HG03175 (cell line): Measurements from ENCODE around the gene ABCC10.
"Not testable (repeated sequence)": the region's sequence is repeated elsewhere in the genome, so short reads cannot be mapped to it uniquely, and the experiment has no call there.

Source experiments
- ATAC-seq: cut with Tn5 transposase; IDR thresholded peaks from one replicate; pipeline ENCODE4 v1.9.1; 2021; ENCODE audit warnings: mild to moderate bottlenecking, moderate library complexity; ENCODE audit not compliant: unreplicated experiment

Gene ABCC10, protein sequence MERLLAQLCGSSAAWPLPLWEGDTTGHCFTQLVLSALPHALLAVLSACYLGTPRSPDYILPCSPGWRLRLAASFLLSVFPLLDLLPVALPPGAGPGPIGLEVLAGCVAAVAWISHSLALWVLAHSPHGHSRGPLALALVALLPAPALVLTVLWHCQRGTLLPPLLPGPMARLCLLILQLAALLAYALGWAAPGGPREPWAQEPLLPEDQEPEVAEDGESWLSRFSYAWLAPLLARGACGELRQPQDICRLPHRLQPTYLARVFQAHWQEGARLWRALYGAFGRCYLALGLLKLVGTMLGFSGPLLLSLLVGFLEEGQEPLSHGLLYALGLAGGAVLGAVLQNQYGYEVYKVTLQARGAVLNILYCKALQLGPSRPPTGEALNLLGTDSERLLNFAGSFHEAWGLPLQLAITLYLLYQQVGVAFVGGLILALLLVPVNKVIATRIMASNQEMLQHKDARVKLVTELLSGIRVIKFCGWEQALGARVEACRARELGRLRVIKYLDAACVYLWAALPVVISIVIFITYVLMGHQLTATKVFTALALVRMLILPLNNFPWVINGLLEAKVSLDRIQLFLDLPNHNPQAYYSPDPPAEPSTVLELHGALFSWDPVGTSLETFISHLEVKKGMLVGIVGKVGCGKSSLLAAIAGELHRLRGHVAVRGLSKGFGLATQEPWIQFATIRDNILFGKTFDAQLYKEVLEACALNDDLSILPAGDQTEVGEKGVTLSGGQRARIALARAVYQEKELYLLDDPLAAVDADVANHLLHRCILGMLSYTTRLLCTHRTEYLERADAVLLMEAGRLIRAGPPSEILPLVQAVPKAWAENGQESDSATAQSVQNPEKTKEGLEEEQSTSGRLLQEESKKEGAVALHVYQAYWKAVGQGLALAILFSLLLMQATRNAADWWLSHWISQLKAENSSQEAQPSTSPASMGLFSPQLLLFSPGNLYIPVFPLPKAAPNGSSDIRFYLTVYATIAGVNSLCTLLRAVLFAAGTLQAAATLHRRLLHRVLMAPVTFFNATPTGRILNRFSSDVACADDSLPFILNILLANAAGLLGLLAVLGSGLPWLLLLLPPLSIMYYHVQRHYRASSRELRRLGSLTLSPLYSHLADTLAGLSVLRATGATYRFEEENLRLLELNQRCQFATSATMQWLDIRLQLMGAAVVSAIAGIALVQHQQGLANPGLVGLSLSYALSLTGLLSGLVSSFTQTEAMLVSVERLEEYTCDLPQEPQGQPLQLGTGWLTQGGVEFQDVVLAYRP (N-terminal part only)

DNA sequence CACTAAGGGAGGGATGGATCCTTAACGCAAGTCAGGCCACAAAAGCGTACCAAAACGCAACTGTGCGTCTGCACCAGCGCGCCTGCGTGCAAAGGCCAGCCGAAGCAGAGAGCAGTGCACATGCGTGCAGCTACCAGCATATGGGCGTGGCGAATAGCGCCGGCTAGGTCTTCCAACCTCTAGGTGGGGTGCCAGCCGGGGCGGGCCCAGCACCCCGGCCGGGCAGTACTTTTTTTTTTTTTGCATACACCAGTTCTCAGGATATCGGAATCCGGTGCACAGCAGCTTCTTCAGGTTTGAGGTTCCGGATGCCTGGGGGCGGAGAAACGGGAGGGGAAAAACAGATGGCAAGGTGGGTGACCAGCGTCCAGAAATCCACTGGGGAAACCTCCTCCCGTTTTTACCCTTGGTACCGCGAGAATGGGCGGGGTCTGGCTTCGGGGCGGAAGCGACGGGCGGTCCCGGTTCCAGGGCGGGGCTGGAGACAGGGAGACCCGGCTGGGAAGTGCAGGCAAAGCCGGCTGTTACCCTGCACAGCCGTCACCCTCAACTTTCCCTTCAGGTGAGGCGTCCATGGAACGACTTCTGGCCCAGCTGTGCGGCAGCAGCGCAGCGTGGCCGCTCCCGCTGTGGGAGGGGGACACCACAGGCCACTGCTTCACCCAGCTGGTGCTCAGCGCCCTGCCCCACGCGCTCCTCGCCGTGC lies at the start of gene ABCC10:
ABCC10 (plus strand) TSS at position 136 of the 706 bp plus-strand sequence; CDS start at position 574, 438 bp downstream.
- ATAC-seq: peak; percentile 97

DNA sequence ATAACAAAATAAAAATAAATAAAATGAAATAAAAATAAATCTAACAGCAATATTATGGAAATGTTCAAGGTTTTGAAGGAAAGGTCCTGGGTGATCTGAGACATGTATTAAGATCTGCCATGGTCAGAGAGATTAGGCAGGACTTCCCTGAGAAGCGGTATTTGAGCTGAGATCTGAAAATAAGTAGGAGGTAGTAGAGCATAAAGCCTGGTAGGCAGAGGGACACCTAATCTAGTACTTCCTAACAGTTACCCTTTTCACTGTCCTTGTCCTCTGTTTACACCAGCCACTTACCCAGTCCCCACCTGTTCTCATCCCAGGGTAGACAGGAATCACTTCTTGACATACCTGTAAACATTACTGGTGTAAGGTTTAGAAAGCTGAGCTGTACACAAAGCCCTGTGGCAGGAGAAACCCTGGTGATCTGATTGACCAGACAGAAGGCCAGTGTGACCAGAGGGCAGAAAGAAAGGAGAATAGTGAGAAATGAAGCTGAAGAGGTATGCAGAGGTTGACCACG lies 49.6 kb upstream of the ABCC10 start:
- no peak for ATAC-seq

DNA sequence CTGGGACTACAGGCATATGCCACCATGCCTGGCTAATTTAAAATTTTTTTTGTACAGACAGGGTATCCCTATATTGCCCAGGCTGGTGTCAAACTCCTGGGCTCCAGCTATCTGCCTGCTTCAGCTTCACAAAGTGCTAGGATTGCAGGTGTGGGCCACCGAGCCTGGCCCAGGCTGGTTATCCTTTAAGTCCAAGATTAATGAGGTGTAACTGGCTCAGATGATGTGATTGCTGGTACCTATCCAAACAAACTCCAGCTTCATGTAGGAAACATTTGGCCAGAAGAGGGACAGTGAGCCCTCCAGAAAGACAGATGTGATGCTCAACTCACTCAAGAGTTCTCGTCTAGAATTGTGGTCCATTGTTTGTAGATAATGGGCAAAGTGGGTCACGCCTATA lies 48.7 kb upstream of the ABCC10 start:
- no peak for ATAC-seq

- ATAC-seq: not testable (repeated sequence)
Observed at GRCh38 chr6:43380858-43381257, 46.5 kb upstream of the ABCC10 start.

- peak; percentile 38 for ATAC-seq
Observed at GRCh38 chr6:43383021-43383667, 44.2 kb upstream of the ABCC10 start.

DNA sequence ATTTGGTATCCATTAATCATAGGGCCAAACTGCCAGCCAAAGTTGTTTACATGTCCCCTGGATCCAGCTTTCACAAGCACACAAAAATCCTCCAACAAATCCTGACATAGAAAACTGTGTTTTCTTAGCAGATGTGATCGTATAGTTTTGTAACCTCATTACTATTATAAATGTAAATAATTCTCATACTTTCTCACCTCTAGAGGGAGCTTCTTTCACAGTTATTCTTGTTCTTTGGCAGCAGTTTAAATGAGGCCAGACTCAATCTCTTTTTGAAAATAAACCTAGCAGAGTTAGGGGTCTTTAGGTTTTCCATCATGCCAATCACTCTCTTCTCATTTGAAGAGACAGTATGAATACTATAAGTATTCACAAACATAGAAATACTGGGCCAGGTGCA lies 40.8 kb upstream of the ABCC10 start:
- no peak for ATAC-seq

GRCh38 chr6:43389730-43390295 lies 37.5 kb upstream of the ABCC10 start:
- ATAC-seq: no peak

DNA sequence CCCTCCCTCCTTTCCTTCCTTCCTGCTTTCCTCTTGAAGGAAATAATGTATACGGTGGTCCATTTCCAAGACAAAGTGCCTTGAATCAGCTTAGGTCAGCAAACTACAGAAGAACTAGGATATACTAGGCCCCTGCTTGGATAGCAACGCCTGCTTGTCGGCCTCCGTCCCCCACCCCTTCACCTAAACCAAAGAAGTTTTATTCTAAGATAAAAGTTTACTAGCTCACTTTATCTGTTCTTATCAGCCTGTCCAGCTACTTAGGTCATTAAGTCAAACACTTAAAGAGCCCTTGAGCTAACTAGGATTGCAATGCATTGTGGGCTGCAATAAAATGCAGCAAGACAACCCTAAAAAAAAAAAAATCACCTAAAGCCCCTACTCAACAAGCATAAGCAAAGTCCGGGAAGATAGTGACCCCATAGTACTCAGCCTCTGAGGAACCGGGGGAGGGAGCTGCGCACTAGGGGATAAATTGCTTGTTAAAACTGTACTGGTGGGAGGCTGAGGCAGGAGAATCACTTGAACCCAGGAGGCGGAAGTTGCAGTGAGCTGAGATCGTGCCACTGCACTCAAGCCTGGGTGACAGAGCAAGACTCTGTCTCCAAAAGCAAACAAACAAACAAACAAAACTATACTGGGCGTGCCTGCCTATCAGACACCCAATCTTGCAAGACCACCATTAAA lies 36.4 kb upstream of the ABCC10 start:
- not testable (repeated sequence) for ATAC-seq

- ATAC-seq: no peak
Observed at GRCh38 chr6:43391440-43392031, 35.8 kb upstream of the ABCC10 start.

DNA sequence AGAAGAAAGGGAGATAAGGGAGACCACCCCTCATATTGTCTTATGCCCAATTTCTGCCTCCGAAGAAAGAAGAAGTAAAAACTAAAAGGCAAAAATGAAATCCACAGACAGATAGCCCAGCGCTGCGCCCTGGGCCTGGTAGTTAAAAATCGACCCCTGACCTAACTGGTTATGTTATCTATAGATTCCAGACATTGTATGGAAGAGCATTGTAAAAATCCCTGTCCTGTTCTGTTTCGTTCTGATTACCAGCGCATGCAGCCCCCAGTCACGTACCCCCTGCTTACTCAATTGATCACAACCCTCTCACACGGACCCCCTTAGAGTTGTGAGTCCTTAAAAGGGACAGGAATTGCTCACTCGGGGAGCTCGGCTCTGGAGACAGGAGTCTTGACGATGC lies 34.2 kb upstream of the ABCC10 start:
- ATAC-seq: not testable (repeated sequence)

GRCh38 chr6:43393602-43394001 lies 33.7 kb upstream of the ABCC10 start:
- ATAC-seq: no peak

DNA sequence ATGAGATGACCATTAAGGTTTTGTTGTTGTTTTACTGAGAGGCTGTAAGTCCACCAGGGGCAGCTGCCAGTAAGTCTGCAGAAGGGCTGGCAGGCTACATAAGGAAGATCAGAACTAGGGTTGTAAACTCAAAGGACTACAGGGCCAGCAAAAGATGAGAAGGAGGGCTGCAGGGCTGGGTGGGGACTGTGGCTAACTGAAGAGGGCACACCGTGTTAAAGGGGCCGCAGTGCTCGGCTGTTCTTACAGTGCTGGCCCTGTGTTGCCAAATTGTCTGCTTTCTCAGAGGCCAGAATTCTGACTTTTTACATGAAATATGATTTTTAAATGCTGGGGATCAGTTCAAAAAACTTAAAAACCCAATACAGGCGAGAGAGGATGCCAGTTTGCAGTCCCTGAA lies 32.4 kb upstream of the ABCC10 start:
- no peak for ATAC-seq

DNA sequence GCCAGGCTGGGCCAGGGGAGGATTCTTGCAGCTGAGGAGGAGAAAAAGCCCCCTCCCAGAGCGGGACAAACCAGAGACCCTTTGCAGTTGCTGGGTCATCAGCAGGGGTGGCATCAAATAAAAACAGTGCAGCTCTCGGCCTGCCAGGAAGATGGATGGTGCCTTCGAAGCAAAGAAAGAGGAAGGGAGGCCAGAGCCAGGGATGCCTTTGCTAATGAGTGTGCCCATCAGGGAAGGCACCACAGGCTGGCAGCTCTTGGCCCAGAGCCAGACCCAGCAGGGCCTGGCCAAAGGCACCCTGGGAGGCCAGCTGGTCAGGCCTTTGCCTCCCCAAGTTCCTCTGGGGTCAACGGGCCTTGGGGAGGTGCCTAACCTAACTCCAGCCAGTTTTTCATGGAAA lies 31.6 kb upstream of the ABCC10 start:
- no peak for ATAC-seq

DNA sequence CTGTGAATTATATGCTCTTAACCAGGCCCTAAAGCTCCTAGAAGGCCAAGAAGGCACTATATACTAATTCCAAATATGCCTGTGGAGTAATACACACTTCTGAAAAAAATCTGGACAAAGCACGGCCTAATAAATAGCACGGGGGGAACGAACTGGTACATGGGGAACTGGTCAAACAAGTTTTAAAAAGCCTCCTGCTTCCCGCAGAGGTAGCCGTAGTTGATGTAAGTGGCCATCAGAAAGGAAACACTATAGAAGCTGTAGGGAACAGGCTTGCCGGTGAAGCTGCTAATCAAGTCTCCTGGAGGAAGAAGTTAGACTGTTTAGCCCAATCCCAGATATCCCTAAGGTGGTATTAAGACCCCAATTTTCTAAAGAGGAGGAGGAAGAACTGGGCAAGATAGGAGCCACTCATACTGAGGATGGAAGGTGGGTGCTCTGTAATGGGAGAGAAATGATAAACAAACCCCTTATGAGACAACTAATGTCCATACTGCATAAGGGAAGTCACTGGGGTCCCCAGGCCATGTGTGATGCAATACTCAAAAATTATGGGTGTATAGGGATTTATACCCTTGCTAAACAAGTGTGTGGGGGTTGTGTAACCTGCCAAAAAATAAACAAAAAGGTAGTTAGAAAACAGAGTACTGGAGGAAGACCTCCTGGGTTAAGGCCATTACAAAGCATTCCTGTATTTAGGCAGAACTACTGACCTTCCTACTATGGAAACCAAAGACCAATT lies 30.8 kb upstream of the ABCC10 start:
- ATAC-seq: no peak

DNA sequence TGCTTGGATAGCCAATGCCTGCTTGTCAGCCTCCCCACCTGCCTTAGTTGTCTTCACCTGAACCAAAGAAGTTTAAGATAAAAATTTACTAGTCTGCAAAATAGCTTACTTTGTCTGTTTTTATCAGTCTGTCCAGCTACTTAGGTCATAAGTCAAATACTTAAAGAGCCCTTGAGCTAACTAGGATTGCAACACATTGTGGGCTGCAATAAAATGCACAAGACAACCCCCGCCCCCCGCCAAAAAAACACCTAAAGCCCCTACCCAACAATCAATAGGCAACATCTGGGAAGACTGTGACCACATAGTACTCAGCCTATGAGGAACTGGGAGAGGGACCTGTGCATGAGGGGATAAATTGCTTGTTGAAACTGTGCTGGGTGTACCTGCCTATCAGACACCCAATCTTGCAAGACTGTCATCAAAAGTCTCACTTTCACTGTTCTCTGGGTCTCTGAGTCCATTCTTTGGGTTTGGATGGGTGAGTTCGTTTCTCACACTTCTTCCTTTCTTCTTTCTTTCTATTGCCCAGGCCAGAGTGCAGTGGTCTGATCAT lies 27.3 kb upstream of the ABCC10 start:
- no peak for ATAC-seq

DNA sequence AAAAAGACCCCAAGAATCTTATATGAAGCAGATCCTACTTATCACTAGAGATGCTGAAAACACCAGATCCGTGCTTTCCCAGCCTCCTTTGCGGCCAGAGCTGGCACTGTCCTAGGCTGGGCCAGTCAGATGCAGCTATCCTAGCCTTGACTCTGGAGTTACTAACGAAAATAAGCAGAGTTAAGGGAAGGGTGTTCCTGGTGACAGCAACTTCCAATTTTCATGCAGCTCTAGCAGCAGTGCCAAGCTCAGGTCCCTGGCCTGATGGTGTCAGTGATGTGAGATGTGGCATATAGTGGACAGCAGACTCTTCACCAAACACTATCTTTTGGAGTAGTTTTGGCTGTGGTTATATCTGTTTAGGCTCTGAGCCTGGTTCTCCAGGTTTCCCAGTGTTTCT lies 25.6 kb upstream of the ABCC10 start:
- ATAC-seq: no peak

DNA sequence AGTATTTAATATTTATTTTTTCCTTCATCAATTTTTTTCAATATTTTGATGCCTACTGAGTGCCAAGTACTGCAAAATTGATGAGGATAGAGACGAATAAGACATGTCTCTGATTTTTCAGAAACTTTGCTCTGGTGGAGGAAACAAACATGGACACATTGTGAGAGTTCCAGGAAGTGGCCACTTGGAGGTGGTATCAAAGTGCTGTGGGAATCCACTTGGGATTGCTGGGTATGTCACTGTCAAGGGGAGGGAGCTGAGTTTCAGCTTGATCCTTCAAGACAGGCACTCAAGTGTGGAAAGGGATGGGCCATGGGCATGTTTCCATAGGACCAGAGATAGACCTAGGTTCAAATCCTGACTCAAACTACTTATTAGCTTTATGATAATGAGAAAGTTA lies 24.5 kb upstream of the ABCC10 start:
- no peak for ATAC-seq
